GM18508 (cell line): ENCODE results near the gene LETM1.

Source experiments
- ATAC-seq: cut with Tn5 transposase; IDR thresholded peaks from one replicate; pipeline ENCODE4 v1.9.1; 2021; ENCODE audit warnings: moderate number of reproducible peaks; ENCODE audit not compliant: insufficient read depth, unreplicated experiment

The LETM1 gene

DNA sequence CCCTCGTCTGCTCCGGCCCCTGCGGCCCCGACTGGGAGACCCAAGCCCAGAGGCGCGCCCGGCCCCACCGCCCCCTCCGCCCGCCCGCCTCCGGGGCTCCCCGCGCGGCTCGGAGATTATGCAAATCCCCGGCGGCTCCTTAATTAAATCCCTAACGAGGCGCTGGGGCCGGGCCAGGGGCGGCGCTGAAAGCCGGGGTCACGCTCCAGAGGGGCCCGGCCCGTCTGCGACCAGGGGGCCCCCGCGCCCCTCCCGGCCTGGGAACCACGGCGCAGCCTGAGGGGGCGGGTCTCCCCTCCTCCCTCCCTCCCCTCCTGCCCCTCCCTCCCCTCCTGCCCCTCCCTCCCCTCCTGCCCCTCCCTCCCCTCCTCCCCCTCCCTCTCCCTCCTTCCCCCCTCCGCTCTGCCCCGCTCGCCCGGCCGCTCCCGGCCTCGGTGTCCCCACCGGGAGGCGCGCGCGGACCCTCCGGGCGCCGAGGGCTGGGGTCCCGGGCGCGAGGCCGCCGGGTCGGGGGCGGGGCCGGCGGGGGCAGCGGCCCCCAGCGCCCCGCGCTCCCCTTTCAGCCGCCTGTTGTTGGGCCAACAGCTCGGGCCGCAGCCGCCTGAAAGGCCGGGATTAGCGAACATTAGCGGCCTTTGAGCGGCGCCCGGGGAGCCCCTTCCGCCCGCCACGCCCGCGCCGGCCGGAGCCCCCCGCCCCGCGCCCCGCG lies 88.7 kb downstream of the LETM1 start:
- no peak for ATAC-seq

DNA sequence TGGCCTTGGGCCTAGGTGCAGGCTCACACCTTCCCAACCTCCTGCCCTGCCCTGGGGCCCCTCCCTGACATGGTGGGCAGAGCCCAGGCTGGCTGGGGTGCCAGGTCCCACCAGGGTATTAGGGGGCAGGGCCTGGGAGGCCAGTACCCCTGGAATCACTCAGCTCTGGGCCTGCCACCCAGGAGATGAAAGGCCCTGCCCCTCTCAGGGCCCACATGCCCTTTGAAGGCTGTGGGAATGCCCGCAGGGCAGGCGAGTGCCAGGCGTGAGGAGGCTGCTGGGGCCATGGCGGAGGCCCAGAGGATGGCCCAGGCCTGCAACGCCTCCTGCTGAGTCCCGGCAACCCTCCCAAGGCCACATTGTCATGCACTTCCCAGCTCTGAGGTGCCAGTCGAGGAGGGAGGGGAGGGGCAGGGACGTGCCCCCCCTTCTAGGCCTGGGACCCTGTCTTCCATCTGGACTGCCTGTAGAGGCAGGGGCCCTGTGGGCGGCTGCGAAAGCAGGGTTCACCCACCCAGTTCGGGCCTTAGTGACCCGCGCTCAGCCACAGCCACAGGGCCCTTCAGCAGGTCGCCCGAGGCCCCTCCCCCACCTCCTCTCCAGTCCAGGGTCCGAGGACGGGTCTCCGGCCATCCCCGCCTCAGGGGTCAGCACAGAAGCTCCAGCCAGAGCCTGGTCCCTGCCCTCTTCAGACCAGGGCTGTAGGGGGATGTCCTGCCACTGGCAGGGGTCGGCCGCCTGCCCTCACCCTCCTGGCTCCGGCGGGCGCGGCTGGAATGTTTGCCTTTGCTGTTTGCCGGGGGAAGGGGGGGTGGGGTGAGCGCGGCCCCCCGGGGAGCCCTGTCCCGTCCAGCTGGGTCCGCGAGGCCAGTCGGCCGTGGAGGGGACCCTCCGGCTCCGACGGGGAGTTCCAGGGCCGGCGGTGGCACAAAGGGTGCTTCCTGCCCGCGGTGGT lies 89.6 kb downstream of the LETM1 start:
- ATAC-seq = no peak

DNA sequence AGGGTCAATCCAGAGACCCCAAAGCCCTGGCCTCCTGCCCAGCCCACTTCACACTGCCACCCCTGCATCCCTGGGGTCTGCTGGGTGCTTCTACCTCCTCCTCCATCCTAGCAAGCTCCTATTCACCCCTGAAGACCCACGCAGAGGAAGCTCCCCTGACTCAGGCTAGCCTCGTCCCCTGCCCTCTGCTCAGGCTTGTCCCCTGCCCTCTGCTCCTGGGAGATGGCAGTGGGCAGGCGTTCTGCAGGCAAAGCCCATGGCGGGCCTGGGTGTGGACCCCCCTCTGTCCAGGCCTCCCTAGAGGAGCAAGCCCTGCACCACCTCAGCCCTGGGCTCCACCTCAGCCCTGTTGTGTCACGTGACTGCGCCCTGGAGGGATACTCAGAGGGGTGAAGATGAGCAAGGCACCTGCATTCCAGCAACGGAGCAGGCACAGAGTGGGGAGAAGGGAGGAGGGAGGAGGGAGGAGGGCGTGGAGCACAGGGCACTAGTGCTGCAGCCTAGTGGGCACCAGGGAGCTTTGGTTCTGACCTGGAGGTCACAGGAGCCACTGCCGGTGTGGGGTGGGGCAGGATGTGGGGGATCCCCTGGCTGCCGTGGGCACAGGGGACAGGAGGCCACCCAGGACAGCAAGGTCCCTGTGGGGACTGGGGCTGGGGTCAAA lies 90.4 kb downstream of the LETM1 start:
- ATAC-seq = no peak

DNA sequence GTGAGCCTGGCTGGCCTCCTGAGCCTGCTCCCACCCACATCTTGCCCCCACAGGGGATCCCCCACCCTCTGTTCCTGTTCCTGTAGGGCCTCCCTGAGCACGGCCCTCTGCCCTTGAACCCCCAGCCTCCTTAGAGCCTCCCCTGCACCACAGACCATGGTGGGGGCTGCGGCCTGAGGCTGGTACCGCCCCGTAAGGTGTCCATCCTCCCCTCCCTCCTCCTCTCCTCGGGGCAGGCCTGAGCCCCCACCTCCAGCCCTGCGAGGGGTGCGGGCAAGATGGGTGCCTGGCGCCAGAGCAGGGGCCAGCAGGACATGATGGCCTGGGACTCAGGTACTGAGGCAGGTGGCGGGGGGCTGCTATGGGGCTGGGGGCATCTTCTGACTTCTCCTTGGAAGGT lies 91.3 kb downstream of the LETM1 start:
- ATAC-seq = no peak

- no peak for ATAC-seq
Observed at GRCh38 chr4:1763550-1764080, 92.3 kb downstream of the LETM1 start.

DNA sequence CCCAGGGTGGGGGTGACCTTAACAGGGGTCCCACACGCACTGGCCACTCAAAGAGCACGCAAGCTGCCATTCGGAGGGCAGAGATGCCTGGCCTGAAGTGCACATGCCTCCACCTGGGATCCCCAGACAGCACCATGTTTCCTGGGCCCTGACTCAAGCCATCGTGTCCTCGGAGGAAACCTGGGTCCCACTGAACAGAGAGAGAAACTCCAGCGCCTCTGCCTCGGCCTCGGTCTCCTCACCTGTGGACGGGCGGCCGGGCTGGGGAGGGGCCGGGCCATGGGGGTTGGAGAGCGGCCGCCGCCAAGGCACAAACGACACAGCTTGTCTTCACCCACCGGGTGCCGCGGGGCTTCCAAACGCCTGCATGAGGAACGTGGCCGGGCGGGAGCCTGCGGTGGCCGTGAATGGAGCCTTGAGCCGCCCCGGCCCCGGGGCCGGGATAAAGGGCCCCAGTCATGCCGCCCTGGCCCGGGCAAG lies 92.8 kb downstream of the LETM1 start:
- ATAC-seq = no peak

DNA sequence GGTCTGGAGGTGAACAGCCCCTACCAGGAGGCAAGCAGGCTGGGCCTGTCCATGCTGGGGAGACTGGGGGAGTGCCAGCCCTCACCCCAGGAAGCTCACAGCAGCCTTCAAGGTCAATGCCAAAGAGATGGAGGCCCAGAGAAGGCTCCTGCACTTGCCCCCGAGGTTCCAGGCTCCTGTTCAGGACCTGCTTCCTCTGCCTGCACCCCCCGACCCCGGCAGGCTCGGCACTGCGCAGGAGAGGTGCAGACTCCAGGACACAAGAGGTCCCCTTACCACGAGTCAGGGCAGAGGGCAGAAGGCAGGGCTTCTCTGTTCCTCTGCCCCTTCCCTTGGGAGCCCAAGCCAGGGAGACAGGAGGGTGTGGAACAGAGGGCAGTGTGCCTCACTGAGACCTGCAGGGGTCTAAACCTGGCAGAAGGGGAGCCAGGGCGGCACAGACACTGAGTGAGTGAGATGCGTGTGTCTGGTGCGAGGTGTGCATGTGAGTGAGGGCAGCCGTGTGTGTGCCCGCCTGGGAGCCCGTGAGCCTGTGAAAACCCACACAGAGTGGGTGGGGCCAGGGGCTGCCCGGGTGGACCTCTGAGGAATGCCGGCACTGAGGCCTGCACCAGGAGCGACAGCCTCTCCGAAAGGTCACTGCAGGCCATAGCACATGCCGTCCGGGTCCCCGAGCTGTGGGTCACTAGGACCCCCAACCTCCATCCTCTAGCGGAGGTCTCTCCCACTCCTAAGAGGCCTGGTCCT lies 93.5 kb downstream of the LETM1 start:
- no peak for ATAC-seq
